HG03175 (cell line): ENCODE data around the gene SLC25A53.

Experiments
- ATAC-seq: cut with Tn5 transposase; IDR thresholded peaks from one replicate; pipeline ENCODE4 v1.9.1; 2021; ENCODE audit warnings: mild to moderate bottlenecking, moderate library complexity; ENCODE audit not compliant: unreplicated experiment

The SLC25A53 gene

GRCh38 chrX:104156630-104157529 lies at the start of gene SLC25A53:
TSS of gene SLC25A53 (minus strand) at chrX:104157009. CDS start at chrX:104105257, 51,752 bp downstream.
- peak; percentile 97 for ATAC-seq

- ATAC-seq, result no peak
These were observed 48.7 kb upstream of the SLC25A53 start for GRCh38 chrX:104205548-104205947.

- peak; percentile 83 for ATAC-seq
These were observed 38.8 kb upstream of the SLC25A53 start for GRCh38 chrX:104195489-104196084.

- ATAC-seq, result no peak
These were observed 38.2 kb upstream of the SLC25A53 start for GRCh38 chrX:104195013-104195412.

GRCh38 chrX:104193485-104193884 lies 36.7 kb upstream of the SLC25A53 start:
- no peak for ATAC-seq

- ATAC-seq, result no peak
These were observed 33.0 kb upstream of the SLC25A53 start for GRCh38 chrX:104189837-104190236.

- no peak for ATAC-seq
These were observed 31.1 kb upstream of the SLC25A53 start for GRCh38 chrX:104187931-104188330.

GRCh38 chrX:104183685-104184084 lies 26.9 kb upstream of the SLC25A53 start:
- ATAC-seq, result no peak

- no peak for ATAC-seq
These were observed 17.0 kb upstream of the SLC25A53 start for GRCh38 chrX:104173841-104174240.

GRCh38 chrX:104172788-104173187 lies 16.0 kb upstream of the SLC25A53 start:
- ATAC-seq, result no peak

GRCh38 chrX:104172121-104172520 lies 15.3 kb upstream of the SLC25A53 start:
- no peak for ATAC-seq

- no peak for ATAC-seq
These were observed 11.3 kb upstream of the SLC25A53 start for GRCh38 chrX:104168127-104168526.

- no peak for ATAC-seq
These were observed 10.1 kb upstream of the SLC25A53 start for GRCh38 chrX:104166735-104167436.

GRCh38 chrX:104165894-104166734 lies 9.3 kb upstream of the SLC25A53 start, which contains the start of gene FAM199X:
TSS of gene FAM199X (plus strand) at chrX:104166453. CDS start at chrX:104166786, 333 bp downstream.
- ATAC-seq, result peak; percentile 97

- no peak for ATAC-seq
These were observed 5.8 kb downstream of the SLC25A53 start for GRCh38 chrX:104151037-104151436.

- ATAC-seq, result no peak
These were observed 15.6 kb downstream of the SLC25A53 start for GRCh38 chrX:104141087-104141760.

- no peak for ATAC-seq
These were observed 19.3 kb downstream of the SLC25A53 start for GRCh38 chrX:104137496-104137895.

- peak; percentile 88 for ATAC-seq
These were observed 20.4 kb downstream of the SLC25A53 start for GRCh38 chrX:104136241-104137019.

GRCh38 chrX:104135677-104136076 lies 21.1 kb downstream of the SLC25A53 start:
- no peak for ATAC-seq
